T follicular helper cell (primary cell): ENCODE measurements around the gene NADK2.
"Not testable (repeated sequence)": the region's sequence is repeated elsewhere in the genome, so short reads cannot be mapped to it uniquely, and the experiment has no call there.

Experiments used
- DNase-seq: peaks from one replicate; pipeline ENCODE4 v3.0.0-alpha.2; 2020; ENCODE audit warnings: low read depth
- total RNA-seq, 2 experiments: gene quantifications; one replicate each; lab custom pipeline; 2026; lab: John Stamatoyannopoulos, UW

Gene NADK2, protein sequence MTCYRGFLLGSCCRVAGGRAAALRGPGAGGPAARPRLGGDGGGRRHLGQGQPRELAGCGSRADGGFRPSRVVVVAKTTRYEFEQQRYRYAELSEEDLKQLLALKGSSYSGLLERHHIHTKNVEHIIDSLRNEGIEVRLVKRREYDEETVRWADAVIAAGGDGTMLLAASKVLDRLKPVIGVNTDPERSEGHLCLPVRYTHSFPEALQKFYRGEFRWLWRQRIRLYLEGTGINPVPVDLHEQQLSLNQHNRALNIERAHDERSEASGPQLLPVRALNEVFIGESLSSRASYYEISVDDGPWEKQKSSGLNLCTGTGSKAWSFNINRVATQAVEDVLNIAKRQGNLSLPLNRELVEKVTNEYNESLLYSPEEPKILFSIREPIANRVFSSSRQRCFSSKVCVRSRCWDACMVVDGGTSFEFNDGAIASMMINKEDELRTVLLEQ
- total RNA-seq, result 24.1 to 24.2 reads per million in 2 experiments

DNA sequence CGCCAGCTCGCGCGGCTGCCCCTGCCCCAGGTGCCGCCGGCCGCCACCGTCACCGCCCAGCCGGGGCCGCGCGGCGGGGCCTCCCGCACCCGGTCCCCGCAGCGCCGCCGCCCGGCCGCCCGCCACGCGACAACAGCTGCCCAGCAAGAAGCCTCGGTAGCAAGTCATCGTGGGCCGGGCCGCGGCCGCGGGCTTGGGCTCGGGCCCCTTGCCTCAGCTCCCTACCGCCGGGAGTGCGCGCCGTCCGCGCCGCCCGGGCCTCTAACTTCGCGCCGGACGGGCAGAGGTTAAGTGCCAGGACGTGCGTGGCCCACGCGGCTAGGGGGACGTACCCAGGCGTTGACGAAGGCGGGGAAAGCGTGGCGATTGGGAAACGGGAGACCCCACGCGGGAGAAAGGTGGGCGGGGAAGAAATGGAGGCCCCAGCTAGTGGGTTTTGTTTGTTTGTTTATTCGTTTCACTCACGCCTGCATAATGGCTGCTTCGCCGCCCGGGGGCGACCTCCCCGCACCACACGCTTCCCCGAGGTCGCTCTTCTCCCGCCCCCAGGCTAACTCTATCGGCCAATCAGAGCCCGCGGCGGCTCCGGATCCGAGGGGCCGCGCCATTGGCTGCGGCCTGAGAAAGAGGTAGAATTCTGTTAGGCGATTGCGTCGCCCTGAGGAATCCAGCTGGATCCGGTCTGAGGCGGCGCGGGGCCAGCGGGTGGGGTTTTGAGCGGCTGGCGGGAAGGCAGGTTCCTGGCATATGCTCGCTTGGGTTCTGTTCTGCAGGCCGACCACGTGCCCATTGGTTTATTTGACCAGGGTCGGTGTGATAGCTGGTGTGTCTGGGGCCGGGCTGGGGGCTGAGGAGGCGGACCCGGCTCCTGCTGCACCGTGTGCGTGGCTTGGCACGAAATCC lies at the start of gene NADK2:
TSS of gene NADK2 (minus strand) at position 295 of the 903 bp plus-strand sequence. CDS start at position 168, 127 bp downstream.
- peak; percentile 91 for DNase-seq

DNA sequence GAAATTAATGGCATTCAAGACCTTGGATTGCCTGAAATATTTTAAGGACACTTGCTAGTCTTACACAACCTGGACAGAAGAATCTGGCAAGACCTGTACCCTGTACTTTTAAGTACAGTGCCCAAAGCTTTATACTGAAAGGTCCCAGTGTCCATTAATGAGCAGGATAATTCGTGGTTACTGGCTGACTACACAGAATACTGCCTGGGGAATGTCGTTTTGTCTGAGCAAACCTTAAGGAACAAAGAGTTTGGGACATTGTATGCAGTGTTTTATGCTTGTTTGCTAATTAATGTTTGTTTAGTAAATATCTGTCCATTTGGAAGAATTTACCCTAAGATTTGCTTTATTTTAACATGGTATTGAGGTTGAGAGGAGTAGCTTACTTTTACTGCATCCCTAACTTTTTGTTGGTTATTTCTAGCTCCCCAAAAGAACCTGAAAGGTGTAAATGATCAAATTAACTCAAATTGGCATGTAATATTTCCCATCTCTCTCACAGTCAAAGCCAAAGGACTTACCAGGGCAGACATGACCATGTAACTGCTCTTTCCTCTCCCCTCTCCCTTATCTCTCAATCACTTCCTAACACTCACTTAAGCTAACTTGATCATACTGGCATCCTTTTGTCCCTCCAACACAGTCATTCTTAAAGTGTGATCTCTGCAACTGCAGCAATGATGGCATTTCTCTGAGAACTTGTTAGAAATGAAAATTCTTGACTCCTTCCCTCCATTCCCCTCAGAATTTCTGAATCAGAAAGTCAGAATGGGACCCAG lies 44.3 kb upstream of the NADK2 start:
- no peak for DNase-seq

DNA sequence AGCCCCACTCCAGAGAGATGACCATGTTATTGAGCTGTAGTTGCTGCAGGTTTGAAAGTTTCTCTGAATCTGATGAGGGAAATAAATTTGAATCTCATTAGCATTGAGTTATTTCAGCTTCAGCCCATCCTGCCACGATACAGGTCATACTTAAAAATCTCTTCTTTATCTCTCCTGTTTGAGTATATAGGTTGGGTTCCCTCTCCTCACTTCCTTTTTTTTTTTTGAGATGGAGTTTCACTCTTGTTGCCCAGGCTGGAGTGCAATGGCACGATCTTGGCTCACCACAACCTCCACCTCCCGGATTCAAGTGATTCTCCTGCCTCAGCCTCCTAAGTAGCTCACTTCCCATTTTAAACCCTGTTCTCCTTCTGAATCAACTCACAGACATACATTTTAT lies 42.0 kb upstream of the NADK2 start:
- not testable (repeated sequence) for DNase-seq

DNA sequence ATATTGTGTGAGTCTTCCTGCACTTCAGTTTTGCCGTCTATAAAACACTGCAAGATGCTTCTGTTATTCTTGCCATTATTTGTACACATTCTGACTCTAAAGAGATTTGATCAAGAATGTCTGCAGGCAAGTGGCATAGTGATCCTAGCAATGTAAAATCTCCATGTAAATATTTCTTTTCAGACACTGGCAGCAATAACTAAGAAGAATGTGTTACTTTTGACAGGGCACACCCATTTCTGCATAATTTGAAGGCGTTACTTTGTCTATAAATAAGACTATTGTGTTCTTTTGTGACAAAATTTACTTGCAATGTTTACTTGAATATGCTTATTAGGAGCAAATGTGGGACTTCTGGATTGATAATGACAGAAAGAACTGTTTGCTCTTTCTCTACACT lies 39.9 kb upstream of the NADK2 start:
- DNase-seq, result no peak

DNA sequence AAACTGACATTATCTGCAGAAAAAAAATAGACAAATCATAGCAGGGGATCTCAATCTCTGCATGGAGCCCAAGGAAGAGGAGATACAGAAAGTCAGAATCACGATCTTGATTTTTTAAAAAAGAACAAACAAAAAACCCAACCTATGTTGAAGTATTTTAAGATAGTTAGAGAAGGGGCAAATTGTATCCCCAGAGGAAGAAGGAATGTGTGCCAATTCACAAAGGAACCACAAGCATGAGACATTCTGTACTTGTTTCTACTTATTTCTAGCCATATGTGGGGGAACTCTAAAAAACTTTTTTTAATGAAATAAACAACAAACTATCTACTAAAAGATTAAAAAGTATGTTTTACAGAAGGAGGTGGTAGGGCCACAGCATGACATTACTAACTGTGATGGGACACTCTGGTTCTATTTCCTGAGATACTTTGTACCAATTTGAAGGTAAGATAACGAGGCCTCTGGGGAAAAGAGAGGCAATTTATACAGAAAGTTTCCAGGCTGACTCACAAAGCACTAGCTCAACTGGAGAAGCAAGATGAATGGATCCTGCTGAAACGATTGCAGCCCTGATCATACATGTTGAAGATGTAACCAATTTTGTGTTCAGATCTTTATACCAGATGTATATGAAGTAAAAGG lies 37.5 kb upstream of the NADK2 start:
- no peak for DNase-seq

DNA sequence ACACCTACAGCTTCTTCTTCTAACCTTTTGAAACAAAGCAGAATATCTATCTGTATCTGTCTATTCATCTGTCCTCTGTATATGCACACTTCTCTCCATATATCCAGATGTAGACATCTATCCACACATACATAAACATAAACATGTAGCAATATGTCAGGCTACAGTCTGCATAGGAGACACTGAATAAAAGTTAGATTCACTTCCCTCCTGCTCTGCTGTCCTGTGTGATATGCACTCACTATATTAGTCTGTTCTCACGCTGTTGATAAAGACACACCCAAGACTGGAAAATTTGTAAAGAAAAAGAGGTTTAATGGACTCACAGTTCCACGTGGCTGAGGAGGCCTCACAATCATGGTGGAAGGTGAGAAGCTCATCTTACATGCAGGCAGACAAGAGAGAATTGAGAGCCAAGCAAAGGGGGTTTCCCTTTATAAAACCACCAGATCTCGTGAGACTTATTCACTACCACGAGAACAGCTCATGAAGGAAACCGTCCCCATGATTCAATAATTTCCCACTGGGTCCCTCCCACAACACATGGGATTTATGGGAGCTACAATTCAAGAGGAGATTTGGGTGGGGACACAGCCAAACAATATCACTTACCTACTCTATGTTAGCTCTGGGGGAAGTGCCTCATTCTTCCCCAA lies 35.9 kb upstream of the NADK2 start:
- DNase-seq, result no peak

DNA sequence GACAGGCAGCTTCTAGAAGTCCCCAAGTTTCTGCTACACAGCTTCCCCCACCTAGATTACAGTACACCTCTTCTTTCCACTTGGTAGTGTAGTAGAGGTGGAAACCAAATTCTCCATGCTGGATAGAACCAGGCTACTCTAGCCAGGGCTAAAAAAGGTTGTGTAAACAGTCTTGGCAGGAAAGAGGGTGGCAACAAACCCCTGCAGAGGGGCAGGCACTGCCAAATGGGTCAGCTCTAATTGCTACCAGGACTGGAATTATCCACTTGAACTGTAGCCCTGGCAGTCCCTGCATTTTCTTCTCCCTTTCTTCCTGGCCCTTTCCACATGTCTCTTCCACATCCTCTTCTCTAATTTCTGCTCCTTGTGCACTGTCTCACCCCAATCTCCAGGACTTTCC lies 35.1 kb upstream of the NADK2 start:
- no peak for DNase-seq

DNA sequence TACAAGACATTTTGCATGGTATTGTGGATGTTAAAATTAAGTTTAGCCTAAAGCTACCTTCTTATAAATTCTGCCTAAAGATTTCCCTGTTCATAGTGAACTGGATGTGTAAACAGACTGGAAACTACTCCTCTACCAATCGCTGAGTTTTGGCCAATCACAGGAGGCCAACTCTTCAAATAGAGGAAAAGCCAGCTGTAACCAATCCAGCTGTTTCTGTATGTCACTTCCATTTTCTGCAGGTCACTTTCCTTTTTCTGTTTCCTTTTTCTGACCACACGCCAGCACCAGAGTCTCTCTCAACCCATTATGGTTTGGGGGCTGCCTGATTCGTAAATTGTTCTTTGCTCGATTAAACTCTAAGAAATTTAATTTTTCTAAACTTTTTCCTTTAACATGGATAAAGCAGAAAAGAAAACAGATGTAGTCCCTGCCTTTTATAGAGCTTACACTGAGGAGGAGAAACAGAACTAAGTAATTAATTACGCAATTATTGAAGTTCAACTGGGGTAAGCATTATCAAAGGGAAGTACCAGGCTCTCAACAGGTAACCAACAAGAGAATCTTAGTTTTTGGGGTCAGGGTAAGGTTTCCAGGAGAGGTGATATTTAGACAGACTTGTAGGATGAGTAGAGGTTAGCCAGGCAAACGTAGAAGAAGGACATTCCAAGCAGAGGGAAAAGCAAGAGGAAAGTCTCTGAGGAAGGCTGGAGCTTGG lies 32.2 kb upstream of the NADK2 start:
- no peak for DNase-seq

DNA sequence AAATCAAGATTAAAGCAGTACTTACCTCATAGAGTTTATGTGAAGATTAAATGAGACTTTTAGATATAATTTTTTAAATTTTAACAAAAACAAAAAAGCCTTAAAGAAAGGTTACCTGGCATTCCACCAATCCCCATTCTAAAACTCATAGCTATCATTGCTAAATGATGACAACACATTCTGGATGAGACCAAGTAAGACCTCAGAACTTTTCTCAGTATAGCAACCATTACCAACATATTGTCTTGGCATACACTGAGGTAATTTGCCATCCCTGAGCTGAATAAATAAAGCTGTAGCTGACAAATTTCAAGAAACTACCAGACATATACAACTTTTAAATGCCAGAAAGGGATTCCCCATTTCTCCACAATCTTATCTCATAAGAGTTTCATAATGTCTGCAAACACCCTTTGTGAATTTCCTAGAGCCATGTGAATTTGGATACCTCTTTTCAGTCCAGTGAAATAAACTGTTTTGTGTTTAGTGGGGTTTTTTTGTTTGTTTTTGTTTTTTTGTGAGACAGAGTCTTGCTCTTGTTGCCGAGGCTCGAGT lies 30.5 kb upstream of the NADK2 start:
- DNase-seq, result no peak

DNA sequence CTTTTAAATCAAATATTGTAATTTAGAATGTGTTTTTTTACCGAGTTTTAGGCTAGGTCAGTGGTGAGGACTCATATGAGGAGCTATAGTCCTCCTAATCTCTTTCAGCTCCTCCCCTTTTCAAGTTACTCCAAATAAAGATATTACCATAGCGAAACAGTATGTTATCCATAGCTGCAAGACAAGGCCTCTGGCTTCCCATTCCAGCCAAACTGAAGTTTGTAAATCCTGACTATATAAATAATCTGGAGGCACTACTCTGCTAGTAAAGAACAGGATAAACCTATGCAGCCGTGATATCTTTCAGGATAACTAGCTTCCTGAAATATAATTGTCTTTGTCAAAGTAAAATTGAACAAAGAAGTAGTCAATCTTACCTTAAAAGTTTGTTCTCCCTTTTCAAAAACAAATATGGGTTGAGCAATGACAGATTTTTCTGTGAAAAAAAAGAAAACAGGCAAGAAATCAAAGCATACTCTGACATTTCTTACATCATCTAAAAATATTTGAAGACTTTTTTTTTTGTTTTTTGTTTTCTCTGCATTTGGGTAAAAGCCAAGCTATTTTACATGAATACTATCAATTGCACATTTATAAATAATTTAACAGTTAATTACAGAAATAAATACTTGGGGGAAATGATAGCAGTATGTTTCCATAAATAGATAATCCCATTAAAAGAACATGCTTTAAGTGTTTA lies 29.3 kb upstream of the NADK2 start:
- no peak for DNase-seq

DNA sequence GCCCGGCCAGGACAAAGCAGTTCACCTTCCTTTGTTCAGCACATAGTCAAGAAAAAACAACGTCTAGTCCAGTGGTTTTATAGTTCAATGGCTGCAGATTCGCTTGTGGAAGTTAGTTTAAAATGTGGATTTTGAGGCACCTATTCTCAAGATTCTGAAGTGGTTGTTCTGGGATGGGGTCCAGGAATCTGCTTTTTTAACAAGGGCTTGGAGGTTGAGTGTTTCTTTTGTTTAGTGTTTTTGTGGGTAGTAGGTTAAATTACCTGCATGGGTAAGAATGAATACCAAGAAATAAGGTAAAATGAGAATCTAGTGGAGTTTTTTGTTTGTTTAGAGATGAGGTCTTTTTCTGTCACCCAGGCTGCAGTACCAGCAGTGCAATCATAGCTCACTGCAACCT lies 28.4 kb upstream of the NADK2 start:
- no peak for DNase-seq

DNA sequence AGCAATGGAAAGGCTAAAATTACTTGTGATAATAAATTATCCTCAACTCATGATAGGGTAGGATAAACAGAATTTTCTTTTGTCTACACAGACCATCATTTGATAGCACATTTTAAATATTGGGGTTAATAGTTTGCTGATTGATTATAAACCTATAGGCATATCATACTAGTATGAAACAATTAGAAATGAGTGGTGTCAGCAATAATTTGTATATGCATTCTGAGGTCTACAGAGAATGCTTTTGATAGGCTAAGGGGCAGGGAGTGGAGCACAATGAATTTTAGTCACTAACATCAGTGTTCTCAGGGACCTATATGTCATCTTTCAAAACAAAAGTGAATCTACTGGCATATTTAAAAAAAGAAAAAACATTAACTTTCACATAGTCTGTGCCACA lies 27.8 kb upstream of the NADK2 start:
- DNase-seq, result no peak

DNA sequence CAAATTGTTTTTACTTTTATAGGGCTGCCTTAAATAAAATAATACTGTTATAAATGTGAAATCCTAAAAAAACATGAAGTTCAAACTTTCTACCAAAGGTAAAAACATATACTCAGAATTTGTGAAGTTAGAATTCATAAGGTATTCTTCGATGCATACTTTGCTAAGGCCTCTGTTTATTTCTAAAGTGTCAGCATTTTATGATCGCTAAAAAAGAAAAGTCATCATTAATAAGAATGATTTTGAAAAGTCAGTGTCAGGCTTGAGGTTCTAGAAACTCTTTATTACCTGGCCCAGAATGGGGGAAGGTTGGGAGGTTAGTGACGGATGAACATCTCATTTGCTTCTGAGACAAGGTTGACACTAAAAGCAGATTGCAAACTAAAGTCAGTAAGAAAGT lies 26.2 kb upstream of the NADK2 start:
- no peak for DNase-seq

DNA sequence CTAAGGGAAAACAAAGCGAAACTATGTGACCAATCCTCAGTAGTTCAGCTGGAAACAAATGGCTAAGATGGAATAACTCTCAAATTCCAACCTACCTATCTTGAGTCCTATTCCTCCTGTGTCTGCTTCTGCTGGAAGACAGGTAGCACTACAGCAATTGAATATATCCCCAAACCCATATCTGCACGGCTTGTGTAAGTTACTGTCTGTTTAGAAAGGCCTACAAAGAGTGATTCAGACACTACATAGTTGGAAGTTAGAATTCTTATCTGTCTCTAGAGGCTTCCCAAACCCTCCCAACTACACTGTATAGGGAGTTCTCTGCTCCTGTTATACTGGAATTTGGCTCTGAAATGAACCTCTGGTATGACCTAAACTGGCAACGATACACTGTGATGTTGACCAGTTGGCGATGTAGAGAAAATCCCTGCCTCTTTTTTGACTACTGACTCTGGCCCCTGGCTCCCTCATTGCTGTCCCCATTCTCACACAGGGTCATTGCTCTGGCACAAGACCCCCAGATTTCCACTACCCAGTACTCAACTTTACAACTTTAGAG lies 22.6 kb upstream of the NADK2 start:
- DNase-seq, result no peak

DNA sequence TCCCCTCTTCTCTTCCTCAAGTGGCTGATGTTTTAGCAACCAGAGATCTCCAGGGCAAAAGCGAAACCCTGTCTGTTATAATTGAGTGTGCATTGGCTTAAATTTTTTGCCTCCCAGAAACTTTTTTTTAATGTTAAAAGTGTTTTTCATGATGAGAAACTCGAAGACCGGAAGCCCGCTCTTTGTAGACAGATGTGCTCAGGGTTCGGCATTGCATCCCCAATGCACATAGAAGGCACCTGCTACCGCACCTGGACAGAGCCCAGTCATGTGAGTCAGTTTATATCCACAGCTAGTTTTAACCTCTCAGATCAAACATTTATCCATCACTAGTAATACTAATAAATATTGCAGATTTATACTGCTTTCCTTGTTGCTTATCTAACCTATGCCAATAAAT lies 19.5 kb upstream of the NADK2 start:
- no peak for DNase-seq

DNA sequence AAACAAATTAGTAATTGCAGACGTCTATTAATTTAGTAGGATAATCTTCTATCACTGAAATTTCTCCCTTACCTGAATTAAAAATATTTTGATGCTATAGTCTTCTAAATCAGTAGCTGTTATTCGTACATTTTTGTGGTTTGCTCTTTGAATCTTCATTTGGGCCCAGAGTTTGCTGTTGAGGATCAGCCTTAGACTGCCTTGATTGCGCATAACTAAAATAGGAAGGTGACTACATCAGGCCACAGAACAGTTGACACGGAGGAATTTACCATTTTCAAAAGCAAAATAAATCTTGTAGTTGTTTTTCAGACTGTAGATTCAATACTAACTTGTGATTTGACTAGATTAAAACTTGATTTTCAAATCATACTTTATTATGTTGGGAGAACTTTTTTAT lies 11.8 kb upstream of the NADK2 start:
- DNase-seq, result no peak

DNA sequence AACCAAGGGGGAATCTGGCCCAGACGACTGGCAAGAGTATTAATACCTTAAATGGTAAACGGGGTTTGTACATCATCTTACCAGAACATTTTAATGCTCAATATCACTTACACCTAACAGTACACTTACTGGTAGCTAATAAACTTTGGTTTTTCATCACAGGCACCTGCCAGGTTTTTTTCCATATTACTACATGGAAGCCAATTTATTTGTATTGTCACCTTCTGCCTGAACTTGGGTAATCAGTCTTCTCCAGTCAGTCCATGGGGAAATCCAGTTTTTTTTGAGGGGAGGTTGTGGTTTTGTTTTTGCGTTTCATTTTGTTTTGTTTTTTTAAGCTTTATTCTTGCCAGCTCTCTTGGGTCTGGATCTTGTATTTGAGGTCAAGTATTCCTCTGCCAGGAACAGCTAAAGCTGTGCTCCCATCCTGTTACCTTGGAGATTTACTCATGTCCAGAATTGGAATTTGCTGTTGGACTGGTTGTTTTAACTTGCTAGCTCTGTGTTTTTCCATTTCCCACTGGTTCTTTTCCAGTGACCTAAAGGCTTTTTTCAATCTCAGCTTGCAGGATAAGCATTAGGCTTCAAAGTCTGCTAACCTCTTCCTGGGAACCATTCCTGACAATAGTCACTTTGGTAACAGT lies 11.1 kb upstream of the NADK2 start:
- no peak for DNase-seq

DNA sequence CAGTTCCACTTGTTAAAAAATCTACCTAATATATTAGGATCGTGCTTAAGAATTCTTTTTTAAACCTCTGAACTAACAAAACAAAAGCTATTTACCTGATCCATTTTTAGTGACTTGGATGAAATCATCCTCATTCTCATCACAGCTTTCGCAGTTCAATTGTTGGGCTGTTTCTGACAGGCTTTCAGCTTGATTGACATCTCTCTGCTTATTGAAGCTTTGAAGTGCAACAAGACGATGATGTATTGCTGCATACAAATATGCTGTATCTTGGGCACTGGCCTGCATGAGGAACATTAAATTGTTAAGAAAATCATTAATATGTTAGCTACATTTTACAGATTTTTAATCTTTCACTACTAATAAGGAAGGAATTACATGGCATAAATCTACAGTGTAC lies 9.5 kb upstream of the NADK2 start:
- DNase-seq, result no peak

DNA sequence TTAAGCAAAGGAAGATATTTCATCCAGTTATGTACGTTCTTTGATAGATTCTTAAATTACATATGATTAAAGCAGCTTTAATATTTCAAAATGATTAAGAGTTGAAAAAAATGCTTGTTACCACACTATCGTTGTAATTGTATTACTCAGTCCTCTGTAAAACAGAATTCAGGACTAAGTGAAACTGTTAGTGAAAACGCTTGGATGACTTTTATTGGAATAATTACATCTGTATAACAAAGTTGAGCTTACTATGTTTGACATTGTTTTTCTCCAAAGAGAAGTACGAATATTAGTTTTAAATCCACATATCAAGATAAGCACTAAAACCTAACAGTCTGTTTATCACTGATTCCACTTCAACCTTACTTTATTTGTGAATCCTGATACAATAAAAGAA lies 8.7 kb upstream of the NADK2 start:
- DNase-seq, result no peak
